IMR-90 (cell line): Measurements from ENCODE around the gene TAL1. TPM values are rescaled to one million over a fixed set of nuclear protein-coding genes. Genes with fewer than 3 reads are reported as not detected.

ENCODE experiments used
- ATAC-seq: fragments of 200-7000 bp; cut with Tn5 transposase; 2 replicates; pipeline ENCODE4 v1.9.1; 2020; ENCODE audit warnings: low read depth, mild to moderate bottlenecking, moderate library complexity
- BruUV-seq: library from RNA; stranded (reverse); fragments of 400-500 nt; replicated peaks from 2 replicates; lab custom pipeline; 2021; lab: Mats Ljungman, UMichigan
- CTCF ChIA-PET: fragments of 300-600 bp; formaldehyde crosslinking; extraction: SDS; loops from one replicate; lab custom pipeline; 2021; ENCODE audit warnings: antibody characterized with exemption; lab: Yijun Ruan, JAX
- POLR2A ChIA-PET: fragments of 300-600 bp; sonication (Branson Sonifier 250); formaldehyde crosslinking; loops from one replicate; lab custom pipeline; 2022; ENCODE audit warnings: antibody characterized with exemption; ENCODE audit not compliant: unreplicated experiment; lab: Charles Lee
- DNase-seq: peaks from one replicate; pipeline ENCODE4 v3.0.0; 2013
- H2AFZ ChIP-seq: replicated peaks from 2 replicates; pipeline ENCODE3; 2013; ENCODE audit warnings: low read length, mild to moderate bottlenecking; ENCODE audit not compliant: poor library complexity
- H2AK5ac ChIP-seq: 2 replicates; pipeline ENCODE4 v1.6.1; 2013; ENCODE audit warnings: low read depth, low read length, inconsistent platforms
- H2AK9ac ChIP-seq: replicated peaks from 2 replicates; pipeline ENCODE3; 2013; ENCODE audit warnings: mild to moderate bottlenecking, low read depth, low read length, moderate library complexity; ENCODE audit not compliant: poor library complexity
- H2BK120ac ChIP-seq: 2 replicates; pipeline ENCODE4 v1.6.1; 2013; ENCODE audit warnings: low read depth, low read length, inconsistent platforms
- H2BK15ac ChIP-seq: 3 replicates; pipeline ENCODE4 v1.6.1; 2013; ENCODE audit warnings: low read depth, low read length, inconsistent platforms
- H2BK20ac ChIP-seq: 2 replicates; pipeline ENCODE4 v1.6.1; 2013; ENCODE audit warnings: low read depth, mild to moderate bottlenecking, inconsistent platforms, low read length, moderate library complexity
- H2BK5ac ChIP-seq: 2 replicates; pipeline ENCODE4 v1.6.1; 2013; ENCODE audit warnings: mild to moderate bottlenecking, low read depth, low read length, inconsistent platforms; ENCODE audit not compliant: poor library complexity, severe bottlenecking
- H3K14ac ChIP-seq: replicated peaks from 2 replicates; pipeline ENCODE4 v1.6.1; 2013; ENCODE audit warnings: low read depth, low read length, inconsistent platforms
- H3K18ac ChIP-seq: 2 replicates; pipeline ENCODE4 v1.6.1; 2013; ENCODE audit warnings: low read depth, low read length, control low read depth
- H3K23ac ChIP-seq: 2 replicates; pipeline ENCODE4 v1.6.1; 2013; ENCODE audit warnings: low read depth, low read length, inconsistent platforms
- H3K27ac ChIP-seq: 2 replicates; pipeline ENCODE4 v1.5.1; 2013; ENCODE audit warnings: mild to moderate bottlenecking, control low read depth, low read length; ENCODE audit not compliant: insufficient read depth
- H3K27me3 ChIP-seq: 2 replicates; pipeline ENCODE4 v1.6.1; 2013; ENCODE audit warnings: low read length; ENCODE audit not compliant: control insufficient read depth, insufficient read depth
- H3K36me3 ChIP-seq: 2 replicates; pipeline ENCODE4 v1.6.1; 2013; ENCODE audit warnings: low read length, mixed read lengths; ENCODE audit not compliant: control insufficient read depth, insufficient read depth
- H3K4ac ChIP-seq: 2 replicates; pipeline ENCODE4 v1.6.1; 2013; ENCODE audit warnings: low read depth, low read length, inconsistent platforms
- H3K4me1 ChIP-seq: 2 replicates; pipeline ENCODE4 v1.6.1; 2013; ENCODE audit warnings: low read length, mixed read lengths; ENCODE audit not compliant: control insufficient read depth, insufficient read depth
- H3K4me2 ChIP-seq: 2 replicates; pipeline ENCODE4 v1.6.1; 2013; ENCODE audit warnings: low read depth, mild to moderate bottlenecking, control low read depth, low read length, moderate library complexity
- H3K4me3 ChIP-seq: 2 replicates; pipeline ENCODE4 v1.5.1; 2013; ENCODE audit warnings: low read depth, mild to moderate bottlenecking, control low read depth, low read length, moderate library complexity; ENCODE audit not compliant: insufficient read depth
- H3K56ac ChIP-seq: 2 replicates; pipeline ENCODE4 v1.6.1; 2013; ENCODE audit warnings: low read length, inconsistent platforms; ENCODE audit not compliant: insufficient read depth; ENCODE audit errors: extremely low read depth
- H3K79me1 ChIP-seq, 2 experiments: 2 replicates each; pipeline ENCODE4 v1.6.1; 2013; ENCODE audit warnings: low read length in 2 of 2, inconsistent platforms in 1 of 2, low read depth in 1 of 2
- H3K9ac ChIP-seq: 2 replicates; pipeline ENCODE4 v1.6.1; 2013; ENCODE audit warnings: low read depth, low read length, control low read depth
- H3K9me1 ChIP-seq: 2 replicates; pipeline ENCODE4 v1.6.1; 2013; ENCODE audit warnings: low read length, inconsistent platforms; ENCODE audit not compliant: insufficient read depth
- H3K9me3 ChIP-seq: 2 replicates; pipeline ENCODE4 v1.6.1; 2013; ENCODE audit warnings: low read length; ENCODE audit not compliant: control insufficient read depth, insufficient read depth
- H4K20me1 ChIP-seq: 2 replicates; pipeline ENCODE4 v1.6.1; 2013; ENCODE audit warnings: low read length, inconsistent platforms; ENCODE audit not compliant: insufficient read depth
- H4K5ac ChIP-seq: 2 replicates; pipeline ENCODE4 v1.6.1; 2013; ENCODE audit warnings: mild to moderate bottlenecking, low read depth, low read length, control low read depth
- H4K8ac ChIP-seq, 2 experiments: 2 replicates each; pipeline ENCODE4 v1.6.1; 2013; ENCODE audit warnings: low read depth in 2 of 2, low read length in 2 of 2, control low read depth in 1 of 2, inconsistent platforms in 1 of 2
- H4K91ac ChIP-seq: 2 replicates; pipeline ENCODE4 v1.6.1; 2013; ENCODE audit warnings: low read depth, low read length, inconsistent platforms; ENCODE audit not compliant: insufficient read depth
- BHLHE40 ChIP-seq: fragments of 150-350 bp; IDR thresholded peaks from 2 replicates; pipeline ENCODE4 v1.6.1; 2016; ENCODE audit warnings: mild to moderate bottlenecking, low read depth, low read length
- CEBPB ChIP-seq: IDR thresholded peaks from 2 replicates; pipeline ENCODE4 v1.6.1; 2012; ENCODE audit warnings: low read depth, low read length, improper control_type of control experiment
- CHD1 ChIP-seq: IDR thresholded peaks from 2 replicates; pipeline ENCODE4 v1.6.1; 2012; ENCODE audit warnings: low read depth, low read length, improper control_type of control experiment
- FOS ChIP-seq: fragments of 150-350 bp; IDR thresholded peaks from 2 replicates; pipeline ENCODE4 v1.6.1; 2016; ENCODE audit warnings: low read depth, low read length
- MAFK ChIP-seq: IDR thresholded peaks from 2 replicates; pipeline ENCODE4 v1.6.1; 2012; ENCODE audit warnings: low read depth, low read length, improper control_type of control experiment
- MAZ ChIP-seq: IDR thresholded peaks from 2 replicates; pipeline ENCODE4 v1.6.1; 2012; ENCODE audit warnings: low read depth, mild to moderate bottlenecking, low read length, improper control_type of control experiment, moderate library complexity, borderline replicate concordance
- MXI1 ChIP-seq: IDR thresholded peaks from 2 replicates; pipeline ENCODE4 v1.6.1; 2012; ENCODE audit warnings: low read depth, mild to moderate bottlenecking, low read length, moderate library complexity, borderline replicate concordance
- POLR2A ChIP-seq: IDR thresholded peaks from 2 replicates; pipeline ENCODE4 v1.6.1; 2012; ENCODE audit warnings: mild to moderate bottlenecking, low read depth, low read length
- RAD21 ChIP-seq: IDR thresholded peaks from 2 replicates; pipeline ENCODE4 v1.6.1; 2012; ENCODE audit warnings: low read length, improper control_type of control experiment
- RCOR1 ChIP-seq: IDR thresholded peaks from 2 replicates; pipeline ENCODE4 v1.6.1; 2012; ENCODE audit warnings: mild to moderate bottlenecking, low read length, improper control_type of control experiment; ENCODE audit not compliant: insufficient replicate concordance
- SMC3 ChIP-seq: fragments of 150-350 bp; IDR thresholded peaks from 2 replicates; pipeline ENCODE4 v1.6.1; 2016; ENCODE audit warnings: low read depth, mild to moderate bottlenecking, antibody characterized with exemption, low read length, moderate library complexity
- USF2 ChIP-seq: fragments of 150-350 bp; IDR thresholded peaks from 2 replicates; pipeline ENCODE4 v1.6.1; 2017; ENCODE audit warnings: mild to moderate bottlenecking, antibody characterized with exemption, low read length, low read depth
- whole genome bisulfite sequencing, 2 experiments: methylation state at CpG; one replicate each; pipeline versions ENCODE4 v1.1.5 to v1.1.7; 2013; ENCODE audit warnings: missing lambda C conversion rate in 2 of 2; ENCODE audit not compliant: insufficient read length in 1 of 2; ENCODE audit errors: extremely low coverage in 2 of 2; 5-methylcytosine and 5-hydroxymethylcytosine counted together
- dilution Hi-C: fragments of 300-500 bp; cut with HindIII; formaldehyde crosslinking; loops from one replicate; pipeline ENCODE4 v1.14.3; 2018; ENCODE audit warnings: low sequenced_read_pairs; ENCODE audit not compliant: unreplicated experiment
- in situ Hi-C: fragments of 300-500 bp; cut with MboI; formaldehyde crosslinking; loops from 3 replicates; pipeline ENCODE4 v1.14.3; 2019; ENCODE audit warnings: low sequenced_read_pairs, inconsistent platforms, mixed read lengths
- intact Hi-C: fragments of 100-400 bp; cut with micrococcal nuclease; formaldehyde crosslinking; loops from 2 replicates; pipeline ENCODE4 v1.10.0; 2022
- polyA plus RNA-seq, 3 experiments: library from polyadenylated mRNA; depleted of rRNA; stranded (reverse); fragments of >200 nt; gene quantifications; 2 replicates each; pipeline ENCODE4 v1.2.3, GENCODE V29; 2012; ENCODE audit warnings: low replicate concordance in 1 of 3
- total RNA-seq: library from RNA; depleted of rRNA; stranded (reverse); fragments of >200 nt; gene quantifications from 2 replicates; pipeline ENCODE4 v1.2.3, GENCODE V29; 2012
- TF ChIP-seq, protein P1 (sequence below): fragments of 150-350 bp; IDR thresholded peaks from 2 replicates; pipeline ENCODE4 v1.6.1; 2016; ENCODE audit warnings: low read depth, mild to moderate bottlenecking, low read length, moderate library complexity, borderline replicate concordance

Gene TAL1
- total and polyA plus RNA-seq, 2 of the 4 experiments (the other 2 are of a cell fraction): not detected

DNA sequence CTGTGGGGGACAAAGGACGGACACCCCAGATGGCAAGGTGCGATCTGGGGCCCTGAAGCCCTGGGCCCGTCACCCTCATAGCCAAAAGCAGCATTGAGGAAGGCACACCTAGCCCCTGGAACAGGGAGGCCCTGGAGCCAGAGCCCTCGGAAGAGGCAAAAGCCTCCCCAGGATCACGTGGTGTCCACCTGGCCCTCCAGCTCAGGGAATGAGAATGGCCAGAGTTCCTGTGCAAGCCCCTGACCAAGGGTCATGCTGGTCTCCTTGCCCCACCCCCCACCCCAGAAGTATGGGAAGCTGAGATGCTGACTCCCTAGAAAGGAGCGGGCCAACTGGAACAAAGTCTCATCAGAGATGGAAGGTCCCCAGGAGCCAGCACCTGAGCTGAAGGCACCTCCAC lies 41.2 kb downstream of the TAL1 start:
- ATAC-seq (no peak), DNase-seq (no peak)
- H3K9me1 ChIP-seq: no peaks in the 10 kb centered on the region
- no peaks in the 10 kb centered on the region; the same call in 1 of the 2 replicates for H4K20me1 ChIP-seq
- H3K4me1 ChIP-seq: peaks cover 2% of the 10 kb centered on the region; the same call in 1 of the 2 replicates
- no peak overlapping the region for H2BK20ac ChIP-seq
- H2AFZ ChIP-seq: no peak overlapping the region
- TF ChIP-seq RCOR1: no peak
- TF ChIP-seq SMC3: no peak
- TF ChIP-seq MXI1: no peak
- no peak for TF ChIP-seq USF2
- no peak for TF ChIP-seq MAZ
- no peak for TF ChIP-seq RAD21
- TF ChIP-seq POLR2A: no peak
- TF ChIP-seq FOS: no peak
- TF ChIP-seq CEBPB: no peak
- TF ChIP-seq, protein P1, sequence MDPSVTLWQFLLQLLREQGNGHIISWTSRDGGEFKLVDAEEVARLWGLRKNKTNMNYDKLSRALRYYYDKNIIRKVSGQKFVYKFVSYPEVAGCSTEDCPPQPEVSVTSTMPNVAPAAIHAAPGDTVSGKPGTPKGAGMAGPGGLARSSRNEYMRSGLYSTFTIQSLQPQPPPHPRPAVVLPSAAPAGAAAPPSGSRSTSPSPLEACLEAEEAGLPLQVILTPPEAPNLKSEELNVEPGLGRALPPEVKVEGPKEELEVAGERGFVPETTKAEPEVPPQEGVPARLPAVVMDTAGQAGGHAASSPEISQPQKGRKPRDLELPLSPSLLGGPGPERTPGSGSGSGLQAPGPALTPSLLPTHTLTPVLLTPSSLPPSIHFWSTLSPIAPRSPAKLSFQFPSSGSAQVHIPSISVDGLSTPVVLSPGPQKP: no peak
- TF ChIP-seq BHLHE40: no peak
- no peak for TF ChIP-seq MAFK
- TF ChIP-seq CHD1: no peak
- no peak overlapping the region for H2BK15ac ChIP-seq
- no peak overlapping the region for H2AK9ac ChIP-seq
- no peak overlapping the region for H3K56ac ChIP-seq
- POLR2A ChIA-PET: interaction anchor here (0.6 kb wide), 1 partner anchor 36 kb away, joined by 8 read pairs; no protein-coding TSS in a partner anchor
- H3K23ac ChIP-seq: no peak overlapping the region
- dilution Hi-C loops (no loop called here), intact Hi-C loops (loop anchor here (5.0 kb wide), 5 partner anchors 121 to 536 kb away; partner anchors contain the start of genes CMPK1 and STIL), in situ Hi-C loops (no loop called here)
- H3K4me2 ChIP-seq: no peak overlapping the region
- no peak overlapping the region for H3K14ac ChIP-seq
- no peak overlapping the region for H4K5ac ChIP-seq
- no peaks in the 10 kb centered on the region for H3K36me3 ChIP-seq
- H3K9ac ChIP-seq: no peak overlapping the region
- no peak overlapping the region for H3K4ac ChIP-seq
- BruUV-seq: no TSS peak
- H3K79me1 ChIP-seq: no peaks in the 10 kb centered on the region
- CTCF ChIA-PET: interaction anchor here (1.1 to 2.6 kb wide), 2 partner anchors 12 to 72 kb away, joined by 3 to 8 read pairs; no protein-coding TSS in a partner anchor
- no peak overlapping the region for H2BK120ac ChIP-seq
- no peak overlapping the region; the same call in 1 of the 2 replicates for H4K91ac ChIP-seq
- H4K8ac ChIP-seq: no peak overlapping the region
- H3K9me3 ChIP-seq: no peaks in the 10 kb centered on the region
- WGBS, 2 experiments: no CpG with 5 or more reads among the region's 6 CpGs
- H3K18ac ChIP-seq: no peak overlapping the region
- H3K27me3 ChIP-seq: peaks cover 6% of the 10 kb centered on the region
- no peak overlapping the region; the same call in 1 of the 2 replicates for H2AK5ac ChIP-seq
- no peak overlapping the region for H2BK5ac ChIP-seq
- H3K4me3 ChIP-seq: no peak overlapping the region
- no peak overlapping the region for H3K27ac ChIP-seq
